HG02973 (cell line): Measurements from ENCODE around the gene ING1.
A peak's percentile ranks its signal among the peaks of the same experiment; 100 is the strongest.
"Not testable (repeated sequence)": the region's sequence is repeated elsewhere in the genome, so short reads cannot be mapped to it uniquely, and the experiment has no call there.

Experiments
- ATAC-seq: cut with Tn5 transposase; IDR thresholded peaks from one replicate; pipeline ENCODE4 v1.9.1; 2021; ENCODE audit warnings: moderate library complexity; ENCODE audit not compliant: unreplicated experiment

The ING1 gene

GRCh38 chr13:110713642-110713952 lies at the start of gene ING1:
TSS of gene ING1 (plus strand) at chr13:110713700. CDS start at chr13:110714150, 450 bp downstream.
- ATAC-seq: no peak

- ATAC-seq: no peak
Observed at GRCh38 chr13:110664041-110664440, 49.5 kb upstream of the ING1 start.

- ATAC-seq: no peak
Observed at GRCh38 chr13:110664673-110665072, 48.8 kb upstream of the ING1 start.

- no peak for ATAC-seq
Observed at GRCh38 chr13:110665491-110666254, 47.8 kb upstream of the ING1 start.

GRCh38 chr13:110666255-110666533 lies 47.3 kb upstream of the ING1 start:
- no peak for ATAC-seq

- ATAC-seq: no peak
Observed at GRCh38 chr13:110669036-110669435, 44.5 kb upstream of the ING1 start.

- not testable (repeated sequence) for ATAC-seq
Observed at GRCh38 chr13:110669814-110670213, 43.7 kb upstream of the ING1 start.

- peak; percentile 55 for ATAC-seq
Observed at GRCh38 chr13:110676595-110677587, 36.6 kb upstream of the ING1 start.

- no peak for ATAC-seq
Observed at GRCh38 chr13:110677731-110678545, 35.6 kb upstream of the ING1 start.

- ATAC-seq: no peak
Observed at GRCh38 chr13:110680852-110681251, 32.6 kb upstream of the ING1 start.

GRCh38 chr13:110681868-110682550 lies 31.5 kb upstream of the ING1 start:
- no peak for ATAC-seq

GRCh38 chr13:110682746-110683145 lies 30.8 kb upstream of the ING1 start:
- ATAC-seq: no peak

- ATAC-seq: no peak
Observed at GRCh38 chr13:110683203-110683883, 30.2 kb upstream of the ING1 start.

- no peak for ATAC-seq
Observed at GRCh38 chr13:110683921-110684320, 29.6 kb upstream of the ING1 start.

GRCh38 chr13:110684388-110685056 lies 29.0 kb upstream of the ING1 start:
- no peak for ATAC-seq

- no peak for ATAC-seq
Observed at GRCh38 chr13:110685305-110686020, 28.0 kb upstream of the ING1 start.

- no peak for ATAC-seq
Observed at GRCh38 chr13:110687736-110688135, 25.8 kb upstream of the ING1 start.

GRCh38 chr13:110689041-110689440 lies 24.5 kb upstream of the ING1 start:
- no peak for ATAC-seq

GRCh38 chr13:110689711-110690110 lies 23.8 kb upstream of the ING1 start:
- ATAC-seq: no peak
